GM10847 (cell line): ENCODE results near the gene SCFD2.

Experiments
- POLR2A ChIP-seq: IDR thresholded peaks from 2 replicates; pipeline ENCODE4 v1.6.1; 2011; ENCODE audit not compliant: insufficient read length; ENCODE audit errors: extremely low read depth

The SCFD2 gene

GRCh38 chr4:52990706-52991105 is 375.2 kb downstream of the SCFD2 start:
- TF ChIP-seq POLR2A = no peak

- TF ChIP-seq POLR2A = no peak
Observed at GRCh38 chr4:52989865-52990264, 376.0 kb downstream of the SCFD2 start.

GRCh38 chr4:52987392-52988056 is 378.3 kb downstream of the SCFD2 start:
- no peak for TF ChIP-seq POLR2A

- TF ChIP-seq POLR2A = no peak
Observed at GRCh38 chr4:52984462-52984881, 381.4 kb downstream of the SCFD2 start.

- no peak for TF ChIP-seq POLR2A
Observed at GRCh38 chr4:52983563-52984303, 382.1 kb downstream of the SCFD2 start.

GRCh38 chr4:52982946-52983340 is 382.9 kb downstream of the SCFD2 start:
- TF ChIP-seq POLR2A = no peak

GRCh38 chr4:52982255-52982945 is 383.5 kb downstream of the SCFD2 start:
- no peak for TF ChIP-seq POLR2A

- no peak for TF ChIP-seq POLR2A
Observed at GRCh38 chr4:52979821-52980590, 385.9 kb downstream of the SCFD2 start.

GRCh38 chr4:52979020-52979419 is 386.8 kb downstream of the SCFD2 start:
- no peak for TF ChIP-seq POLR2A

- TF ChIP-seq POLR2A = no peak
Observed at GRCh38 chr4:52977252-52977651, 388.6 kb downstream of the SCFD2 start.

GRCh38 chr4:52976523-52977230 is 389.2 kb downstream of the SCFD2 start:
- TF ChIP-seq POLR2A = no peak

GRCh38 chr4:52968691-52969090 is 397.2 kb downstream of the SCFD2 start:
- TF ChIP-seq POLR2A = no peak

- TF ChIP-seq POLR2A = no peak
Observed at GRCh38 chr4:52968241-52968640, 397.6 kb downstream of the SCFD2 start.

GRCh38 chr4:52966781-52967180 is 399.1 kb downstream of the SCFD2 start:
- no peak for TF ChIP-seq POLR2A

GRCh38 chr4:52966172-52966571 is 399.7 kb downstream of the SCFD2 start:
- no peak for TF ChIP-seq POLR2A
